Measurements from ENCODE around the gene SSUH2.

Gene SSUH2

GRCh38 chr3:8600457-8600856, 44.1 kb downstream of the SSUH2 start:
- in situ Hi-C loops (cut with MboI; ENCODE audit: low sequenced_read_pairs, unreplicated experiment) = no loop called here
- DNase-seq (ENCODE audit: low spot score) = no peak
- no peak for TF ChIP-seq CTCF (IDR thresholded peaks at IDR 0.05; ENCODE audit: borderline replicate concordance, control extremely low read depth, extremely low read depth, insufficient read depth, missing control alignments)

GRCh38 chr3:8599146-8599545, 45.5 kb downstream of the SSUH2 start:
- TF ChIP-seq CTCF (IDR thresholded peaks at IDR 0.05; ENCODE audit: borderline replicate concordance, control extremely low read depth, extremely low read depth, insufficient read depth, missing control alignments) = no peak
- DNase-seq (ENCODE audit: low spot score) = no peak

GRCh38 chr3:8597219-8597853, 47.3 kb downstream of the SSUH2 start:
- no peak for DNase-seq (ENCODE audit: low spot score)
- TF ChIP-seq CTCF (IDR thresholded peaks at IDR 0.05; ENCODE audit: borderline replicate concordance, control extremely low read depth, extremely low read depth, insufficient read depth, missing control alignments) = no peak
- in situ Hi-C loops (cut with MboI; ENCODE audit: low sequenced_read_pairs, unreplicated experiment) = no loop called here

More at GRCh38 chr3:8599146-8599545, 45.5 kb downstream of the SSUH2 start:
- in situ Hi-C loops (cut with MboI; ENCODE audit: low sequenced_read_pairs, unreplicated experiment) = no loop called here

- DNase-seq (ENCODE audit: low spot score) = no peak
- in situ Hi-C loops (cut with MboI; ENCODE audit: low sequenced_read_pairs, unreplicated experiment) = no loop called here
- no peak for TF ChIP-seq CTCF (IDR thresholded peaks at IDR 0.05; ENCODE audit: borderline replicate concordance, control extremely low read depth, extremely low read depth, insufficient read depth, missing control alignments)
Measured at GRCh38 chr3:8596321-8597218, 48.0 kb downstream of the SSUH2 start.

GRCh38 chr3:8595695-8596115, 48.9 kb downstream of the SSUH2 start:
- in situ Hi-C loops (cut with MboI; ENCODE audit: low sequenced_read_pairs, unreplicated experiment) = no loop called here
- TF ChIP-seq CTCF (IDR thresholded peaks at IDR 0.05; ENCODE audit: borderline replicate concordance, control extremely low read depth, extremely low read depth, insufficient read depth, missing control alignments) = no peak
- DNase-seq (ENCODE audit: low spot score) = no peak

GRCh38 chr3:8595252-8595651, 49.3 kb downstream of the SSUH2 start:
- in situ Hi-C loops (cut with MboI; ENCODE audit: low sequenced_read_pairs, unreplicated experiment) = no loop called here
- no peak for DNase-seq (ENCODE audit: low spot score)
- TF ChIP-seq CTCF (IDR thresholded peaks at IDR 0.05; ENCODE audit: borderline replicate concordance, control extremely low read depth, extremely low read depth, insufficient read depth, missing control alignments) = no peak
